ENCODE data around the gene PAOX. TPM values are rescaled to one million over a fixed set of nuclear protein-coding genes. Genes with fewer than 3 reads are reported as not detected.
"Not testable (repeated sequence)": the region's sequence is repeated elsewhere in the genome, so short reads cannot be mapped to it uniquely, and the experiment has no call there.

PAOX gene
- total RNA-seq, 1 experiment from 2014 or later: 5.6 TPM

GRCh38 chr10:133385214-133385613 lies 6.2 kb downstream of the PAOX start:
- DNase-seq (ENCODE audit: low spot score): no peak

GRCh38 chr10:133386951-133387350 lies 7.9 kb downstream of the PAOX start:
- DNase-seq (ENCODE audit: low spot score): not testable (repeated sequence)

GRCh38 chr10:133388236-133388972 lies 9.3 kb downstream of the PAOX start:
- DNase-seq (ENCODE audit: low spot score): peak; percentile 25

DNA sequence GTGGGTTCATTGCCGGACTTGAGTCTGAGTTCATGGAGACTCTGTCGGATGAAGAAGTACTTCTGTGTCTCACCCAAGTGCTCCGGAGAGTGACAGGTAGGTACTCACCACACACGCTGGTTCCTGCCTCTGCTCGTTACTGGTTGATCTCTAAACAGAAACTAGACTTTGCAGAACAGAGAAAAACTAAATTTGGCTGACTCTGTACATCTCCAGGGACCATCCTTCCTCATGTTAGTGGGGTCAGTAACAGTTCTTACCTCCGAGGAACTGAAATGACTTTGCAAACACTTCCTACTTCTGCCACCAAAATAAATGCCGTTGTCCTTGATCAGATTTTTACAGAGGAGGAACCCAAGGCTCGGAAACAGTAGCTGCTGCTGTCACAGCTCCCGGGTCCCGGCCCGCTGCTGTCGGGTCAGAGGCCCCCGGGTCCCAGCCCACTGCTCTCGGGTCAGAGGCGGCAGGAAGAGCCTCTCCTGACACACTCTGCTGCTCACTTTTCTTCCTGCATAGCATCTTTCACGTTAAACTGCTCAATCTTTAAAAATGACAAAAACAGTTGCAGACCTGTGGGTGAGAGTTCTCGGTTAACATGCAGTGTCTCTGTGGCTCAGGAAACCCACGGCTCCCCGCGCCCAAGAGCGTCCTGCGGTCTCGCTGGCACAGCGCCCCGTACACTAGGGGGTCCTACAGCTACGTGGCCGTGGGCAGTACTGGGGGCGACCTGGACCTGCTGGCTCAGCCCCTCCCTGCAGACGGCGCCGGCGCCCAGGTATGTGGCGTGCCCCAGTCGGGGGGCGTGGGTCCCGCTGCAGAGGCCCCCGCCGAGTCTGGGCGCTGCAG lies 10.1 kb downstream of the PAOX start:
- DNase-seq (ENCODE audit: low spot score): no peak

- DNase-seq (ENCODE audit: low spot score): no peak
These were observed 11.7 kb downstream of the PAOX start for GRCh38 chr10:133390597-133391248.

- no peak for DNase-seq (ENCODE audit: low spot score)
These were observed 12.2 kb downstream of the PAOX start for GRCh38 chr10:133391249-133391635.

GRCh38 chr10:133391761-133392518 lies 12.9 kb downstream of the PAOX start:
- DNase-seq (ENCODE audit: low spot score): no peak

GRCh38 chr10:133393401-133394063 lies 14.5 kb downstream of the PAOX start:
- no peak for DNase-seq (ENCODE audit: low spot score)

DNA sequence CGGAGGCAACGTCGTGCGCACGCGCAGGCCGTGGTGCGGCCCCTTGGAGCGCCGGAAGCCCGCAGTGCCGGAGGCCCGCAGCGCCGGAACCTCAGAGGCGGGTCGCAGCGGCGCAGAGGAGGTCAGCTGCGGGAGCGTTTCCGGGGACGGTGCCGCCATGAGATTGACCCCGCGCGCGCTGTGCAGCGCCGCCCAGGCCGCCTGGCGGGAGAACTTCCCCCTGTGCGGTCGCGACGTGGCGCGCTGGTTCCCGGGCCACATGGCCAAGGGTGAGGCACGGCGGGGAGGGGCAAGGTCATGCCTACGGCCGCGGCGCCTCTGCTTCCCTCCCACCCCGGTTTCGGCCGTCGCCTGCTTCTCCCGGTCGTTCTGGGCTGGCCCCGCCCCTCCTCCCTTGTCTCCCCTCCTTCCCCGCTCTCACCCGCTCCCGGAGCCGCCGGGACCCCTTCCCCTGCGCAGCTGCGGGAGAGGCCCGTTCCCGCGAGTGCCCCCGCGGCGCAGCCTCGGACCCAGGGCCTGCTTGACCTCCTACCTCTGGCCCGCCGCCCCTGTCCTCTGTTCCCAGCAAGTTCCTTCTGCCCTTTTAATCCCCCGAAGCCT lies 15.1 kb downstream of the PAOX start, which contains the start of gene MTG1:
MTG1 (plus strand) TSS at position 94 of the 600 bp plus-strand sequence; CDS start at position 158, 64 bp downstream.
- DNase-seq (ENCODE audit: low spot score): peak; percentile 94

- no peak for DNase-seq (ENCODE audit: low spot score)
These were observed 15.7 kb downstream of the PAOX start for GRCh38 chr10:133394801-133395221.

DNA sequence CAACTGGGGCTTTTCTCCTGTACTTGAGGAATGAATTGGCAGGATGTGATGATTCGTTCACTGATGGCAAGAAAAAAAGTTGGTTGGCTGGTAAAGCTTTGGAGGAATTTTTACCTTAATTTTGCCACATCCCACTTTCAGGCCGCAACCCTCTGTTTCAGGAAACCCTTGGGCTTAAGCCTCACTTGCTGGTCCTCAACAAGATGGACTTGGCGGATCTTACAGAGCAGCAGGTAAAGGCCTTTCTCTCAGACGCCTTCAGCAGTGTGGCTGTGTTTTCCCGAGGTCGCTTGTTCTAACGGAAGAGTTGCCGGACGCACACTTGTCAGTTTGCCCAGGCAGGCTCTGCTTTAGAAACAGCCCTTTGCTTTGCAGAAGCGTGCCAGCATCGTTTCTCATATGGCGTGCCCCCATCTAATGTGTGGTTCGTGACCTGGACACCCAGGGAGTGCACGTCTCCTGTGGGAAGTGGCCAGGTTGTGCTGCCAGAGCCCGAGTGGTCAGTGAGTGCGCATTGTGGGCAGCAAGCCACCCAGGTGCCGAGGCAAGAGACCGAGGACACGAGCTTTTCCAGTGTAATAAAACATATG lies 17.1 kb downstream of the PAOX start:
- no peak for DNase-seq (ENCODE audit: low spot score)

GRCh38 chr10:133397938-133398337 lies 18.9 kb downstream of the PAOX start:
- no peak for DNase-seq (ENCODE audit: low spot score)

GRCh38 chr10:133399123-133399601 lies 20.1 kb downstream of the PAOX start:
- DNase-seq (ENCODE audit: low spot score): no peak

DNA sequence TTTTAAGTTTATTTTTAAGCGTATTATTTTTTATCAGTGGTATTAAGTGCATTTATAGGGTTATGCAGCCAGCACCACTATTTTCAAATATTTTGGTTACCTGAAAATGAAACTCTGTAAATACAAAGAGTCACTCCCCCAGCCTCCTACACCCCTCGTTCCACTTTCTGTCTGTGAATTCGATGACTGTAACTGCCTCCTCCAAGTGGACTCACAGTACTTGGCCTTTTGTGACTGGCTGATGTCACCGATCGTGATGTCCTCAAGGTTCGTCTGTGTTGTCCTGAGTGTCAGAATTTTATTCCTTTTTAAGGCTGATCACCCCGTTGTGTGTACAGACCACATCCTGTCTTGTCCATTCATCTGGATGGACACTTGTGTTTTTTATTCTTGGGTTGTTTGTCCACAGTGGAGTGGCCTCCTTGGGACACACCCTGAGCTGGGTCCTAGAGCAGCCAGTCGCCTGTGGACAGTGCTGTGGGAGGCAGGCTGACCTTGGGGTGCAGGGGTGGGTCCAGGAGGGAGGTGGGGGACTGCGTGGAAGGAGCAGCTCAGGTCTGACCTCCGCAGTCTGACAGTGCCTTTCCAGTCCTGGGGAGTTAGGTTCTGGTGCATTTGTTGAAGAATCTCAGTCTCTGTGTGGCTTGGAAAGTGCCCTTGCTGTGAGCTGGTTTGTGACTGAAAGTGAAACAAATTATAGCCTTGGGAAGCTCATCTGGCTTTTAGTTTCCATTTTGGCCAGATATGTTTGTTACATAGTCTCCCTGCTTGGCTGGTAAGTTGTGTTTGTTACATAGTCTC lies 21.8 kb downstream of the PAOX start:
- no peak for DNase-seq (ENCODE audit: low spot score)

DNA sequence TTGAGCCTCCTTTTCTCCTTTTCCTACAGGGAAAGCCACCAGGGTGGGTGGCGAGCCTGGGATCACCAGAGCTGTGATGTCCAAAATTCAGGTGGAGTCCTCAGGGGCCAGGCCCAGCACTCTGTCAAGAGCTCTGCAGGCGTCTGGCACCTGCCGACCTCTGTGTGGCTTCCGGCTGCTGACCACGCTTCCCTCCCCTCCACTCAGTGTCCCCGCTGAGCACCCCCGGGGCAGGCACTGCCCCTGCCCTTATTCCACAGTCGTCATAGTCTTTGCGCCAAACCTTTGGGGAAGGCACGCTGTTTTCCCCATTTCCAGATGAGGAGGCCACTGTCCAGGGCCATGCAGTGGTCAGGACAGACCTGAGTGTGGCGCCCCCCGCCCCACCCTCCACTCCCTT lies 22.4 kb downstream of the PAOX start:
- no peak for DNase-seq (ENCODE audit: low spot score)

- no peak for DNase-seq (ENCODE audit: low spot score)
These were observed 23.1 kb downstream of the PAOX start for GRCh38 chr10:133401981-133402725.

GRCh38 chr10:133403359-133403758 lies 24.3 kb downstream of the PAOX start:
- DNase-seq (ENCODE audit: low spot score): no peak

DNA sequence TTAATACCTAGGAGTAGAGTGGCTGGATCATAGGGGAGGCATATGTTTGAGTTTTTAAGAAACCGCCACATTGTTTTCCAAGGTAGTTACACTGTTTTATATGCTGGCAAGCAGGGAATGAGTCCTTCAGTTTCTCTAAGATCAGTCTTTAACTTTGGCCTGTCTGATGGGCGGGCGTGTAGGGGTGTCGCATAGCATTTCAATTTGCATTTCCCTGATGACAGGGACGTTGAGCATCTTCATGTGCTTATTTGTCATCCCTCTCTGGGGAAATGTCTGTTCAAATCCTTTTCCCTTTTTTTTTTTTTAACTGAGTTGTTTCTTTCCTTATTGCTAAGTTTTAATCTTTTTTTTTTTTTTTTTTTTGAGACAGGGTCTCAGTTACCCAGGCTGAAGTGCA lies 24.7 kb downstream of the PAOX start:
- no peak for DNase-seq (ENCODE audit: low spot score)
